GM12874 (cell line): ENCODE data around the gene CHDH.

Experiments used
- CTCF ChIP-seq: IDR thresholded peaks from 2 replicates; pipeline ENCODE4 v1.5.1; 2011; ENCODE audit warnings: low read depth, mild to moderate bottlenecking, control low read depth, low read length, moderate library complexity; ENCODE audit not compliant: insufficient read depth

The CHDH gene

GRCh38 chr3:53777468-53777867 is 68.8 kb downstream of the CHDH start:
- no peak for TF ChIP-seq CTCF

GRCh38 chr3:53776494-53777101 is 69.6 kb downstream of the CHDH start:
- no peak for TF ChIP-seq CTCF

GRCh38 chr3:53775834-53776251 is 70.4 kb downstream of the CHDH start:
- TF ChIP-seq CTCF, result no peak

GRCh38 chr3:53775018-53775417 is 71.2 kb downstream of the CHDH start:
- no peak for TF ChIP-seq CTCF

- no peak for TF ChIP-seq CTCF
Observed at GRCh38 chr3:53774414-53774813, 71.8 kb downstream of the CHDH start.

GRCh38 chr3:53773611-53774368 is 72.4 kb downstream of the CHDH start:
- TF ChIP-seq CTCF, result no peak

GRCh38 chr3:53773021-53773436 is 73.2 kb downstream of the CHDH start:
- no peak for TF ChIP-seq CTCF
